RWPE1 (cell line): ENCODE results near the gene TMEM126A.

ENCODE experiments used
- CTCF ChIA-PET: fragments of 350-600 bp; sonication (Branson Sonifier 250); formaldehyde crosslinking; extraction: SDS; loops from one replicate; lab custom pipeline; 2021; lab: Yijun Ruan, JAX
- POLR2A ChIA-PET: fragments of 400-600 bp; formaldehyde crosslinking; extraction: SDS; loops from one replicate; lab custom pipeline; 2020; ENCODE audit warnings: antibody characterized with exemption; ENCODE audit not compliant: low non-redundant PET; lab: Yijun Ruan, JAX
- DNase-seq: peaks from one replicate; pipeline ENCODE4 v3.0.0; 2012; ENCODE audit warnings: low spot score
- H3K27ac ChIP-seq: fragments of 450-650 bp; 2 replicates; pipeline ENCODE4 v1.5.1; 2017
- TF ChIP-seq, protein P1 (sequence below): fragments of 450-650 bp; conservative IDR thresholded peaks from 2 replicates; pipeline ENCODE4 v1.5.1; 2017; ENCODE audit warnings: low read depth, mild to moderate bottlenecking

The TMEM126A gene

DNA sequence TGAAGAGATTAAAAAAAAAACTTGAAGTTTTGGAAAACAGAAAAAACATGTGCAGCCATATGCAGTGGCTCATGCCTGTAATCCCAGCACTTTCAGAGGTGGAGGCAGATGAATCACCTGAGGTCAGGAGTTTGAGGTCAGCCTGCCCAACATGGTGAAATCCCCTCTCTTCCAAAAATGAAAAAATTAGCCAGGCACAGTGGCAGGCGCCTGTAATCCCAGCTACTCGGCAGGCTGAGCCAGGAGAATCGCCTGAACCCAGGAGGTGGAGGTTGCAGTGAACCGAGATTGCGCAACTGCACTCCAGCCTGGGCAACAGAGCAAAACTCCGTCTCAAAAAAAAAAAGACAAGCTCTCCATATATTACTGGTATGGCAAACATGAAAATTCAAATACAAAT, 28.3 kb upstream of the TMEM126A start:
- DNase-seq = no peak
- ChIA-PET CTCF (interaction anchor here (0.6 kb wide), 1 partner anchor 373 kb away, joined by 3 read pairs; no protein-coding TSS in a partner anchor), POLR2A (no interaction called here)
- TF ChIP-seq, protein P1, sequence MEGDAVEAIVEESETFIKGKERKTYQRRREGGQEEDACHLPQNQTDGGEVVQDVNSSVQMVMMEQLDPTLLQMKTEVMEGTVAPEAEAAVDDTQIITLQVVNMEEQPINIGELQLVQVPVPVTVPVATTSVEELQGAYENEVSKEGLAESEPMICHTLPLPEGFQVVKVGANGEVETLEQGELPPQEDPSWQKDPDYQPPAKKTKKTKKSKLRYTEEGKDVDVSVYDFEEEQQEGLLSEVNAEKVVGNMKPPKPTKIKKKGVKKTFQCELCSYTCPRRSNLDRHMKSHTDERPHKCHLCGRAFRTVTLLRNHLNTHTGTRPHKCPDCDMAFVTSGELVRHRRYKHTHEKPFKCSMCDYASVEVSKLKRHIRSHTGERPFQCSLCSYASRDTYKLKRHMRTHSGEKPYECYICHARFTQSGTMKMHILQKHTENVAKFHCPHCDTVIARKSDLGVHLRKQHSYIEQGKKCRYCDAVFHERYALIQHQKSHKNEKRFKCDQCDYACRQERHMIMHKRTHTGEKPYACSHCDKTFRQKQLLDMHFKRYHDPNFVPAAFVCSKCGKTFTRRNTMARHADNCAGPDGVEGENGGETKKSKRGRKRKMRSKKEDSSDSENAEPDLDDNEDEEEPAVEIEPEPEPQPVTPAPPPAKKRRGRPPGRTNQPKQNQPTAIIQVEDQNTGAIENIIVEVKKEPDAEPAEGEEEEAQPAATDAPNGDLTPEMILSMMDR = no peak
- no peak overlapping the region for H3K27ac ChIP-seq

DNA sequence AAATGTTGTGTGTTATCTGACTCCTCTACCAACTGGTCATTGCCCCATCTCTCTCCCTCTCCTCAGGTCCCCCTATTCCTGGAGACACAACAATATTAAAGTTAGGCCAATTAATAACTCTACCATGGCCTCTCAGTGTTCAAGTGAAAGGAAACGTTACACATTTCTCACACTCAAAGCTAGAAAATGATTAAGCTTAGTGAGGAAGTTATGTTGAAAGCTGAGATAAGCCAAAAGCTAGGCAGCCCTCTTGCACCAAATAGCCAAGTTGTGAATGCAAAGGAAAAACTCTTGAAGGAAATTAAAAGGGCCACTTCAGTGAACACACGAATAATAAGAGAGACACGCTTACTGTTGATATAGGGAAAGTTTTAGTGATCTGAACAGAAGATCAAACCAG, 27.5 kb upstream of the TMEM126A start:
- DNase-seq = no peak
- POLR2A ChIA-PET = no interaction called here
- TF ChIP-seq, protein P1 = no peak
- CTCF ChIA-PET = no interaction called here
- H3K27ac ChIP-seq = no peak overlapping the region

DNA sequence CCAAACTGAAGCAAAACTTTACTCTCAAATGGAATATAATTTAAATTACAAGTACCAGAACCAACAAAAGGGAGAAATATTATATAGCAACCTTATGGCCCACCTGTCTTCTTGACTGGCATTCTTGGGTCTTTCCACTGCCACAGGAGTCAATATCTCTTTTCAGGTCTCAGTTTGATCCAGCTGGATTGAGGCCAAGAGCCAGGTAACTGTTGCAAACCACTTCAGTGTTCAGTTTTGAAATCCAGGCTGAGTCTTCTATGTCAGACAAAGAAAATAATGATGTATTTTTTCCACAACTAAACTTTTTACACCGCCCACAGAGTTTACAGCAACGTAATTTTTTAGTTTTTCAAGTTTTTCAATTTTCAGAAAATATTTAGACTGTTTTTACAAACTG, 21.3 kb upstream of the TMEM126A start:
- no peak overlapping the region for H3K27ac ChIP-seq
- no peak for DNase-seq
- ChIA-PET POLR2A (no interaction called here), CTCF (no interaction called here)
- TF ChIP-seq, protein P1 = no peak

DNA sequence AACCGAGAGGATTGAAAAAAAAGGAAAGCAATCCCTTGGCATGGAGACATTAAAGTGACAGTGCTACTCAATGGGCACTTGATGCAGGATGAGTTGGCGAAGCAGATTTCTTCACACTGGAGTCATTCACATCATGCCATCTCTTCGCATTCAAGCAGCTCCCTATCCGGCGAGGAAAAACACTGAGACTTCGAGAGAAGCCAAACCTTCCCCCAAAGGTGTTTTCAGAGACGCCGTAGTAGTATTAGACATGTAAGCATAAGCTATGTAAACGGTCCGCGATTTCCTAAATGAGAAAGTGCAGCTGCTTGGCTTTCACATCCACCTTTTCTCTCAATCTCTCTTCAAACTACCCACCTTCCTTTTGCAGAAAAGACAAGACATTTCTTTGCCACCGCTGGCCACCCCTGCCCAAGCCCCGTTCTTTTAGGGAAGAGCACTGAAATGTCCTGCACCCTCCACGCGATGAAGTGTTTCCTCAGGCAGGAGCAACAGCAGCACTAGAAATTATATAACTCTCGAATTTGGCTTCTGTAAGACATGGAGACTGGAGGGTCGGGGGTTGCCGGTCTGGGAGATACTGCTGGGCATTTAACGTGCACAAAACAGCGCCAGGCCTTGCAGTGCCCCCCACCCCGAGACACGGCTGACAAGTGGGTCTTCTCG, 20.3 kb upstream of the TMEM126A start, which contains the start of gene DLG2:
Gene DLG2, minus strand, starts transcription at position 13 of the 666 bp plus-strand sequence.
- H3K27ac ChIP-seq = peak within 1 kb of the TSS; percentile 93
- ChIA-PET CTCF (no interaction called here), POLR2A (no interaction called here)
- TF ChIP-seq, protein P1 = no peak
- DNase-seq = peak; percentile 4

DNA sequence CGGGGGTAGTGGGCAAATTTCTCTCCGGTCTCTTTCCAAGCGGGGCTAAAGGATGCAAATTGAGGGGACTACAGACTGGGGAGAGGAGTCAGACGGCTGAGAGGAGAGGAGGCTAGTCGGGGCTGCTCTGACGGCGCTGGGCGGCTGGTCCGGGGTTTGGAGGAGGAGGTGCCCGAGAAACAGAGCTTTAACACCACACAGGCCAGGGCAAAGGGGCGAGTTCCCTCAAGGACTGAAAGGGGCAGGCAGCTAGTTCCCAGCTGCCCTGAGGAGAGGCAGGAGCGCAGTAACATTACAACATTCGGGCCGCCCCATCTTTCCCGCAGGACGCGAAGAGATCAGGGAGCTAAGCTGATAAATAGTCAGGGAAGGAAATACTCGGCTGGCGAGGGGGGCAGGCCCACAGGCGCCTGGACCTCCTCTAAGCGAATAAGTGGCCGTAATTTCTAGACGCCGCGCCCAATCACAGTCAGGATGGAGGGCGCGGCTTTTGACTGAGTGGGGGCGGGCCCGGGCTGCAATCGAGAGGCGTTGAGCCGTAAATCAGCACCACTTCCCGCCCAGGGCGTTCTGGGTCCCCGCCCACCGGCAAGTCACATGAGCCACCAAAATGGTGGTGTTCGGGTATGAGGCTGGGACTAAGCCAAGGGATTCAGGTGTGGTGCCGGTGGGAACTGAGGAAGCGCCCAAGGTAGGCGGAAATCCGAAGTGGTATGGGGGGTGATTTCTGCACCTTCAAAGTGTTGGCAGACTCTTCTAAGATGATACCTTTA, 19.6 kb upstream of the TMEM126A start, which contains the start of gene TMEM126B:
Gene TMEM126B, plus strand, starts transcription at position 596 of the 773 bp plus-strand sequence. Its CDS starts 15 bp downstream, at position 611.
- TF ChIP-seq, protein P1 = no peak
- POLR2A ChIA-PET = no interaction called here
- CTCF ChIA-PET = no interaction called here
- DNase-seq = peak; percentile 88
- H3K27ac ChIP-seq = peak within 1 kb of the TSS; percentile 93

DNA sequence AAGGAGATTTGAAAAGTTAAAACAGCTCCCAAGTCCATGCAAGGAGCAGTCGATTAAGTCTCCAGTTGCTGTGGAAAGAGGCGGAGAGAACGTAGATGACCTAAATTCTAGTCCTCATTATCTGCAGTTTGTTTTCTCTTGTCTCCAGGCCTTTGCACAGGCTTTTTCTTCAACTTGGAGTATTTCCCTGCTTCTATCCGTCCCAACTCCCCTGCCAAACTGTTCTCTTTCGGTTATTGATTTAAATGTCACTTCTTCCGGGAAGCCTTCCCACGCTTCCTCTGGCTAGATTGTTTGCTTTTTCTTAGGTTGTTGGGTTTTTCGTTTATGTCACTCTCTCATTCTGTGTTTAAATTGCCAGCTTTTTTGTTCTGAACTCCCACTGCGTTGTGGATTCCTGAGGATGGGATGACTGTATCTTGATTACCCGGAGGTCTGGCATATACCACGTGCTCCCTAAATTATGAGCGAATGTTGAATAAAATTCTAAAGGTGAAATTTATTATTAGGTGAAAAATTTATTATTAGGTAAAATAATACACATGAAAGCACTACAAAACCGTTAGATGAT, 18.9 kb upstream of the TMEM126A start:
- H3K27ac ChIP-seq = peak overlapping the region; percentile 93
- DNase-seq = no peak
- ChIA-PET CTCF (no interaction called here), POLR2A (no interaction called here)
- TF ChIP-seq, protein P1 = no peak
